SK-N-SH (cell line): ENCODE data around the gene TGFBR3. TPM values are rescaled to one million over a fixed set of nuclear protein-coding genes. Genes with fewer than 3 reads are reported as not detected.
"Not testable (repeated sequence)": the region's sequence is repeated elsewhere in the genome, so short reads cannot be mapped to it uniquely, and the experiment has no call there.

Experiments used
- CTCF ChIA-PET: fragments of 300-600, 350-600 bp; formaldehyde crosslinking; extraction: SDS; loops from one replicate; lab custom pipeline; 2021; lab: Yijun Ruan, JAX
- POLR2A ChIA-PET: fragments of 350-600 bp; sonication (Branson Sonifier 250); formaldehyde crosslinking; extraction: SDS; loops from one replicate; lab custom pipeline; 2020; ENCODE audit warnings: antibody characterized with exemption, inconsistent platforms; lab: Yijun Ruan, JAX
- DNase-seq: peaks from one replicate; pipeline ENCODE4 v3.0.0; 2012
- H2AFZ ChIP-seq: fragments of 200-600 bp; sonication (generic); 2 replicates; pipeline ENCODE4 v1.8.1; 2016; ENCODE audit warnings: antibody characterized with exemption, mild to moderate bottlenecking, low read depth
- H3F3A ChIP-seq: fragments of 200-600 bp; sonication (generic); replicated peaks from 2 replicates; pipeline ENCODE3; 2016; ENCODE audit warnings: antibody characterized with exemption, mild to moderate bottlenecking; ENCODE audit not compliant: insufficient read depth
- H3K27ac ChIP-seq, 2 experiments: fragments of 200-500 bp in 1 of 2; fragments of 200-600 bp in 1 of 2; sonication (Bioruptor generic) in 1 of 2; sonication (generic), shearing (Covaris generic) in 1 of 2; 2 replicates each; pipeline versions ENCODE4 v1.5.1 to v1.6.1; 2014 to 2016; ENCODE audit warnings: low read depth in 2 of 2, inconsistent platforms in 1 of 2, low read length in 1 of 2, mild to moderate bottlenecking in 1 of 2, mixed read lengths in 1 of 2
- H3K27me3 ChIP-seq: fragments of 200-600 bp; sonication (generic), shearing (Covaris generic); 2 replicates; pipeline ENCODE4 v1.6.1; 2016; ENCODE audit warnings: mixed run types; ENCODE audit not compliant: insufficient read depth
- H3K36me3 ChIP-seq, 2 experiments: fragments of 200-500 bp in 1 of 2; fragments of 200-600 bp in 1 of 2; sonication (Bioruptor generic) in 1 of 2; sonication (generic) in 1 of 2; replicated peaks in 1 of 2; 2 replicates each; pipeline versions ENCODE3 to v1.5.1; 2014 to 2016; ENCODE audit warnings: low read length in 1 of 2, mild to moderate bottlenecking in 1 of 2; ENCODE audit not compliant: insufficient read depth in 2 of 2, control insufficient read depth in 1 of 2
- H3K4me1 ChIP-seq, 2 experiments: fragments of 200-500 bp in 1 of 2; fragments of 200-600 bp in 1 of 2; sonication (Bioruptor generic) in 1 of 2; sonication (generic), shearing (Covaris generic) in 1 of 2; 2 replicates each; pipeline versions ENCODE4 v1.5.1 to v1.6.1; 2014 to 2016; ENCODE audit warnings: low read depth in 1 of 2, low read length in 1 of 2, mixed run types in 1 of 2; ENCODE audit not compliant: insufficient read depth in 2 of 2, control insufficient read depth in 1 of 2
- H3K4me2 ChIP-seq: fragments of 200-600 bp; sonication (generic), shearing (Covaris generic); 2 replicates; pipeline ENCODE4 v1.6.1; 2017; ENCODE audit warnings: mixed run types
- H3K4me3 ChIP-seq, 2 experiments: fragments of 200-500 bp in 1 of 2; fragments of 200-600 bp in 1 of 2; sonication (Bioruptor generic) in 1 of 2; sonication (generic), shearing (Covaris generic) in 1 of 2; 2 replicates each; pipeline versions ENCODE4 v1.5.1 to v1.8.1; 2014 to 2016; ENCODE audit warnings: low read depth in 2 of 2, inconsistent platforms in 1 of 2, low read length in 1 of 2, mild to moderate bottlenecking in 1 of 2, mixed read lengths in 1 of 2, moderate library complexity in 1 of 2
- H3K79me2 ChIP-seq: fragments of 200-600 bp; sonication (generic); 2 replicates; pipeline ENCODE4 v1.8.1; 2017; ENCODE audit warnings: mild to moderate bottlenecking; ENCODE audit not compliant: insufficient read depth
- H3K9ac ChIP-seq: fragments of 200-600 bp; sonication (generic); 2 replicates; pipeline ENCODE4 v1.6.1; 2017; ENCODE audit warnings: mixed run types
- H3K9me2 ChIP-seq: fragments of 200-600 bp; sonication (generic); 2 replicates; pipeline ENCODE4 v1.6.1; 2017; ENCODE audit warnings: mixed run types
- H3K9me3 ChIP-seq: fragments of 200-600 bp; sonication (generic); 2 replicates; pipeline ENCODE4 v1.6.1; 2017; ENCODE audit warnings: mixed run types, mild to moderate bottlenecking, moderate library complexity
- H4K20me1 ChIP-seq: fragments of 200-600 bp; sonication (generic); 2 replicates; pipeline ENCODE4 v1.6.1; 2017; ENCODE audit warnings: mild to moderate bottlenecking, mixed run types; ENCODE audit not compliant: insufficient read depth
- CHD2 ChIP-seq: fragments of 150-350 bp; IDR thresholded peaks from 2 replicates; pipeline ENCODE4 v1.6.1; 2018; ENCODE audit warnings: low read length; ENCODE audit not compliant: partially characterized antibody
- EZH2phosphoT487 ChIP-seq: fragments of 200-600 bp; sonication (generic); IDR thresholded peaks from 2 replicates; pipeline ENCODE4 v1.6.1; 2017; ENCODE audit warnings: low read depth, mixed run types, mild to moderate bottlenecking, antibody characterized with exemption, moderate library complexity, borderline replicate concordance
- FOXM1 ChIP-seq: IDR thresholded peaks from 2 replicates; pipeline ENCODE4 v1.4.0; 2012; ENCODE audit warnings: low read depth, mild to moderate bottlenecking
- GABPA ChIP-seq: IDR thresholded peaks from 2 replicates; pipeline ENCODE4 v1.4.0; 2012; ENCODE audit warnings: low read depth, mild to moderate bottlenecking
- JUND ChIP-seq: IDR thresholded peaks from 2 replicates; pipeline ENCODE4 v1.4.0; 2012
- MAX ChIP-seq: IDR thresholded peaks from 2 replicates; pipeline ENCODE4 v1.4.0; 2012; ENCODE audit warnings: low read depth
- MEF2A ChIP-seq: IDR thresholded peaks from 2 replicates; pipeline ENCODE4 v1.4.0; 2012; ENCODE audit warnings: low read depth, borderline replicate concordance
- MXI1 ChIP-seq: IDR thresholded peaks from 2 replicates; pipeline ENCODE4 v1.6.1; 2012; ENCODE audit warnings: mild to moderate bottlenecking, low read depth, low read length, improper control_type of control experiment
- NRF1 ChIP-seq: IDR thresholded peaks from 2 replicates; pipeline ENCODE4 v1.6.1; 2012; ENCODE audit warnings: low read depth, mild to moderate bottlenecking, low read length
- PBX3 ChIP-seq: IDR thresholded peaks from 2 replicates; pipeline ENCODE4; 2012
- POLR2AphosphoS5 ChIP-seq: IDR thresholded peaks from 2 replicates; pipeline ENCODE4 v1.6.1; 2012; ENCODE audit warnings: low read depth, low read length
- RAD21 ChIP-seq: IDR thresholded peaks from 2 replicates; pipeline ENCODE4 v1.6.1; 2012; ENCODE audit warnings: mild to moderate bottlenecking, low read length
- RXRA ChIP-seq: IDR thresholded peaks from 2 replicates; pipeline ENCODE4 v1.4.0; 2012; ENCODE audit warnings: low read depth, mild to moderate bottlenecking, borderline replicate concordance
- SIN3A ChIP-seq: IDR thresholded peaks from 2 replicates; pipeline ENCODE4 v1.6.1; 2012; ENCODE audit warnings: low read depth, mild to moderate bottlenecking, low read length, moderate library complexity, borderline replicate concordance
- TCF12 ChIP-seq: IDR thresholded peaks from 2 replicates; pipeline ENCODE4 v1.4.0; 2012
- USF1 ChIP-seq: IDR thresholded peaks from 2 replicates; pipeline ENCODE4 v1.4.0; 2012; ENCODE audit warnings: low read depth, borderline replicate concordance
- YY1 ChIP-seq: IDR thresholded peaks from 2 replicates; pipeline ENCODE4 v1.4.0; 2012; ENCODE audit warnings: low read depth, mild to moderate bottlenecking
- WGBS: methylation state at CpG from one replicate; pipeline ENCODE4 v1.1.6; 2017; ENCODE audit warnings: low lambda C conversion rate; 5-methylcytosine and 5-hydroxymethylcytosine counted together
- polyA plus RNA-seq, 3 experiments: library from polyadenylated mRNA; depleted of rRNA; stranded (reverse); fragments of >200 nt; gene quantifications; 2 replicates each; pipeline ENCODE4 v1.2.3, GENCODE V29; 2012

Gene TGFBR3
- polyA plus RNA-seq, 1 of the 3 experiments (the other 2 are of a cell fraction): 0.07 TPM

GRCh38 chr1:91836331-91837040 lies 49.5 kb downstream of the TGFBR3 start:
- H3K36me3 ChIP-seq: no peaks in the 10 kb centered on the region
- WGBS: 23% methylated on average over 8 of the region's 8 CpGs
- no peaks in the 10 kb centered on the region for H3K79me2 ChIP-seq

DNA sequence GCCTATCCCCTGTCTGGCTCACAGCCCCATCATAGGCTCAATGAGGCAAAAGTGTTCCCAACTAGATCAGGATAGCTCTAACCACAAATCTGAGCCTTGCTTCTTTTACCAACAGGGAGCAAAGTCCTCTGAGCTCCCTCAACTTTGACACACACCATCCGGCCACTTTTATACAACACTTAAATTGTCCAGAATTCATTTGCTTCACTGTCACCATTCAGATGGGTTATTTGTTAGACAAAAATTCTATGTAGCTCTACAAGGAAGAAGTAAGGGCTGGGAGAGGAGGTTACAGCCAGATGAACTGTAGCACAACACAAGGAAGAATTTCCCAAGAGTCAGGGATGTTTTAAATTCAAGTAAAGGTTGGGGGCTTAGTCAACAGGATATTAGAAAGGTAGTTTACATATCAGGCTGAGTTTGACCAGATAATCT lies 50.8 kb downstream of the TGFBR3 start:
- H3K4me1 ChIP-seq: no peaks in the 10 kb centered on the region
- no peaks in the 10 kb centered on the region for H3F3A ChIP-seq
- TF ChIP-seq POLR2AphosphoS5: no peak
- TF ChIP-seq MEF2A: no peak
- TF ChIP-seq CHD2: no peak
- no peak for TF ChIP-seq NRF1
- TF ChIP-seq TCF12: no peak
- TF ChIP-seq MXI1: no peak
- no peak for TF ChIP-seq RXRA
- no peak for TF ChIP-seq RAD21
- TF ChIP-seq USF1: no peak
- TF ChIP-seq PBX3: no peak
- TF ChIP-seq FOXM1: no peak
- no peak for TF ChIP-seq GABPA
- TF ChIP-seq EZH2phosphoT487: no peak
- TF ChIP-seq JUND: no peak
- TF ChIP-seq MAX: no peak
- TF ChIP-seq YY1: no peak
- H2AFZ ChIP-seq: no peak overlapping the region
- H3K4me2 ChIP-seq: no peak overlapping the region
- no peak overlapping the region for H3K4me3 ChIP-seq
- CTCF ChIA-PET: no interaction called here
- no peaks in the 10 kb centered on the region for H3K9me3 ChIP-seq
- POLR2A ChIA-PET: no interaction called here
- no peak overlapping the region for H3K27ac ChIP-seq
- peaks cover 4% of the 10 kb centered on the region for H3K27me3 ChIP-seq
- no peaks in the 10 kb centered on the region for H3K9me2 ChIP-seq
- no peak for DNase-seq
- no peaks in the 10 kb centered on the region for H3K36me3 ChIP-seq
- no peak overlapping the region for H3K9ac ChIP-seq
- no peaks in the 10 kb centered on the region for H3K79me2 ChIP-seq
- WGBS: 14% methylated on average over 1 of the region's 1 CpG
- H4K20me1 ChIP-seq: no peaks in the 10 kb centered on the region

More at GRCh38 chr1:91836331-91837040, 49.5 kb downstream of the TGFBR3 start:
- H3K9me3 ChIP-seq: no peaks in the 10 kb centered on the region
- H3K9me2 ChIP-seq: no peaks in the 10 kb centered on the region
- POLR2A ChIA-PET: no interaction called here
- H4K20me1 ChIP-seq: no peaks in the 10 kb centered on the region
- H3F3A ChIP-seq: no peaks in the 10 kb centered on the region
- TF ChIP-seq SIN3A: no peak
- no peak for TF ChIP-seq JUND
- TF ChIP-seq CHD2: no peak
- TF ChIP-seq, all 33 proteins: peak for 0
- Histone ChIP-seq H2AFZ (no peak overlapping the region), H3K27me3 (peaks cover 13% of the 10 kb centered on the region), H3K9ac (no peak overlapping the region), H3K4me3 (no peak overlapping the region), H3K27ac (no peak overlapping the region), H3K4me1 (no peaks in the 10 kb centered on the region), H3K4me2 (no peak overlapping the region)
- CTCF ChIA-PET: no interaction called here
- DNase-seq: no peak

DNA sequence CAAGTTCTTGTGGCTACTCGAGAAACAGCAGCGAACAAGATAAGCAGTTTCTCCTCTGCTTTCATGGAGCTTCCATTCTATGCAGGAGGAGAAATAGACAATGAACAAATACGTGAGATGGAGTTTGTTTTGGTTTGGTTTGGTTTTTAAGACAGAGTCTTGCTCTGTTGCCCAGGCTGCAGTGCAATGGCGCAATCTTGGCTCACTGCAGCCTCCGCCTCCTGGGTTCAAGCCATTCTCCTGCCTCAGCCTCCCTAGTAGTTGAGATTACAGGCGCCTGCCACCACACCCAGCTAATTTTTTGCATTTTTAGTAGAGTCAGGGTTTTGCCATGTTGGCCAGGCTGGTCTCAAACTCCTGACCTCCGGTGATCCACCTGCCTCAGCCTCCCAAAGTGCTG lies 51.4 kb downstream of the TGFBR3 start:
- H3K27me3 ChIP-seq, H3K4me1 ChIP-seq, H3F3A ChIP-seq, H3K27ac ChIP-seq, H3K36me3 ChIP-seq, H3K79me2 ChIP-seq, DNase-seq, H3K9me3 ChIP-seq, CTCF ChIA-PET, H2AFZ ChIP-seq, POLR2A ChIA-PET, H3K4me3 ChIP-seq, H3K9me2 ChIP-seq, H4K20me1 ChIP-seq, H3K9ac ChIP-seq, H3K4me2 ChIP-seq: not testable (repeated sequence)
- 30% methylated on average over 7 of the region's 7 CpGs for WGBS
